ENCODE data around the gene POC1A. TPM values are rescaled to one million over a fixed set of nuclear protein-coding genes. Genes with fewer than 3 reads are reported as not detected.

POC1A gene
- total RNA-seq, 1 experiment from 2014 or later = 29.0 TPM

DNA sequence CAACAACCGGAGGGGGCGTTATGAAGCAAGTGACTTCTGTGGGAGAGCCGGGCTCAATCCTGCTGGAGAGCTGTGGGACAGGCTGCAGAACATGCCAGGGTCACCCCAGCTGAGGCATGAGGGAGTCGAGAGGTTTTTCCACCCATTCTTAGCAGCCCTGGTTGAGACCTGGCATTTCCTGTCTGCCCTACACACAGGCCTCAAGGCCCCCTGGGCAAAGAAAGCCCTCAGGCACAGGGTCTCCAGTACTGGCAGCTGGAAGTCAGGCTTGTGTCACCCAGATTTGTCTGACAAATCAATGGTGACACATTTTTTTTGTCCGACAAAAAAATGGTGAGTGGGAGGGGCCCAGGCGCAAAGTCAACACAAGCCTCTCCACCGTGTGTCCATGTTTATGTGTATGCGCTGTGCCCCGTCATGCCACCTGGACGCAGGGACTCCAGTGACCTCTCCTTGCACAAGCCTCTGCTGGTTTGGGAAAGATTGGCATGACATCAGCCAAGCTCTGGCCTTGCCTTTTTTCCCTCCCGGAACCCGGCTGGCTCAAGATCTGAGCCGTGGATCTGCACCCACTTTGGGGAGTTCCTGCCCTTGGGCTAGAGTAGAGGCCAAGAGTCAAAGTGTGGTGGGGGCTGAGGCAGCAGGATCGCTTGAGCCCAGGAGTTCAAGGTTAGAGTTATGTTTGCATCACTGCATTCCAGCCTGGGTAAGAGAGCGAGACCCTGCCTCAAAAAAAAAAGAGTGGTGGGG lies 22.9 kb upstream of the POC1A start:
- Mint-ChIP-seq H3K27me3 (ENCODE audit: low read depth) (peaks cover 6% of the 10 kb centered on the region; the same call in 1 of the 2 replicates), H3K9me3 (no peaks in the 10 kb centered on the region), H3K4me3 (no peak overlapping the region), H3K27ac (peak overlapping the region in 1 of 3 experiments; percentile 76; a peak in 2 of 7 replicates), H3K36me3 (ENCODE audit: insufficient read depth in 1 of 3, low read depth in 3 of 3) (no peaks in the 10 kb centered on the region), H3K4me1 (peaks cover 17 to 19% of the 10 kb centered on the region in 2 experiments)
- Histone ChIP-seq H2BK15ac (ENCODE audit: low read depth, low read length) (no peak overlapping the region), H3K23ac (ENCODE audit: insufficient read length, low read depth, low read length) (no peak overlapping the region), H3K27me3 (ENCODE audit: insufficient read depth, low read length) (no peaks in the 10 kb centered on the region), H4K20me1 (ENCODE audit: control insufficient read depth, insufficient read depth, insufficient read length) (no peaks in the 10 kb centered on the region), H2AFZ (ENCODE audit: low read length) (no peak overlapping the region), H3K79me2 (ENCODE audit: insufficient read depth, low read length) (no peaks in the 10 kb centered on the region), H3K23me2 (ENCODE audit: insufficient read length, low read depth, low read length, poor library complexity, severe bottlenecking) (no peaks in the 10 kb centered on the region), H3K14ac (ENCODE audit: insufficient read depth, low read length) (no peak overlapping the region; the same call in 1 of the 2 replicates), H3T11ph (ENCODE audit: low read length) (no peak overlapping the region), H3K56ac (ENCODE audit: insufficient read length, low read depth, low read length) (no peak overlapping the region), H3K79me1 (ENCODE audit: insufficient read depth, low read depth, low read length, poor library complexity, severe bottlenecking) (no peaks in the 10 kb centered on the region), H2BK120ac (ENCODE audit: low read depth, low read length, poor library complexity, severe bottlenecking) (no peak overlapping the region), H2BK20ac (ENCODE audit: low read depth, low read length, poor library complexity, severe bottlenecking) (no peak overlapping the region), H3K4me1 (ENCODE audit: insufficient read depth, low read length) (no peaks in the 10 kb centered on the region), H3K18ac (ENCODE audit: insufficient read length, low read depth, low read length) (no peak overlapping the region), H3K9ac (ENCODE audit: extremely low read depth, insufficient read length, low read length) (no peak overlapping the region), H4K8ac (replicated peaks; ENCODE audit: insufficient read length, low read depth, low read length) (no peak overlapping the region), H3K4me2 (ENCODE audit: insufficient read depth, insufficient read length, low read length) (no peak overlapping the region), H3K9me3 (ENCODE audit: control insufficient read depth, low read depth, low read length) (no peaks in the 10 kb centered on the region), H4K91ac (ENCODE audit: insufficient read length, low read depth, low read length) (no peak overlapping the region), H3K4ac (ENCODE audit: low read depth, low read length) (no peak overlapping the region), H2BK5ac (ENCODE audit: insufficient read length, low read length) (no peak overlapping the region), H2AK5ac (ENCODE audit: insufficient read length, low read length) (no peak overlapping the region), H2BK12ac (ENCODE audit: insufficient read length, low read depth, low read length) (no peak overlapping the region), H4K5ac (ENCODE audit: insufficient read length, low read depth, low read length) (no peak overlapping the region), H3K27ac (ENCODE audit: insufficient read length, low read depth, low read length) (no peak overlapping the region)
- no peak for DNase-seq
- TF ChIP-seq, protein P1, sequence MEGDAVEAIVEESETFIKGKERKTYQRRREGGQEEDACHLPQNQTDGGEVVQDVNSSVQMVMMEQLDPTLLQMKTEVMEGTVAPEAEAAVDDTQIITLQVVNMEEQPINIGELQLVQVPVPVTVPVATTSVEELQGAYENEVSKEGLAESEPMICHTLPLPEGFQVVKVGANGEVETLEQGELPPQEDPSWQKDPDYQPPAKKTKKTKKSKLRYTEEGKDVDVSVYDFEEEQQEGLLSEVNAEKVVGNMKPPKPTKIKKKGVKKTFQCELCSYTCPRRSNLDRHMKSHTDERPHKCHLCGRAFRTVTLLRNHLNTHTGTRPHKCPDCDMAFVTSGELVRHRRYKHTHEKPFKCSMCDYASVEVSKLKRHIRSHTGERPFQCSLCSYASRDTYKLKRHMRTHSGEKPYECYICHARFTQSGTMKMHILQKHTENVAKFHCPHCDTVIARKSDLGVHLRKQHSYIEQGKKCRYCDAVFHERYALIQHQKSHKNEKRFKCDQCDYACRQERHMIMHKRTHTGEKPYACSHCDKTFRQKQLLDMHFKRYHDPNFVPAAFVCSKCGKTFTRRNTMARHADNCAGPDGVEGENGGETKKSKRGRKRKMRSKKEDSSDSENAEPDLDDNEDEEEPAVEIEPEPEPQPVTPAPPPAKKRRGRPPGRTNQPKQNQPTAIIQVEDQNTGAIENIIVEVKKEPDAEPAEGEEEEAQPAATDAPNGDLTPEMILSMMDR (conservative IDR thresholded peaks at IDR 0.05) = no peak
- no CpG with 5 or more reads among the region's 15 CpGs for WGBS (ENCODE audit: extremely low coverage, insufficient read length, low lambda C conversion rate)

All from H9 (cell line).